GM19397 (cell line): ENCODE data around the gene PCDHB7.
"Not testable (repeated sequence)": the region's sequence is repeated elsewhere in the genome, so short reads cannot be mapped to it uniquely, and the experiment has no call there.

Experiments
- ATAC-seq: cut with Tn5 transposase; IDR thresholded peaks from one replicate; pipeline ENCODE4 v1.9.1; 2021; ENCODE audit warnings: mild to moderate bottlenecking, moderate library complexity; ENCODE audit not compliant: unreplicated experiment

PCDHB7 gene

DNA sequence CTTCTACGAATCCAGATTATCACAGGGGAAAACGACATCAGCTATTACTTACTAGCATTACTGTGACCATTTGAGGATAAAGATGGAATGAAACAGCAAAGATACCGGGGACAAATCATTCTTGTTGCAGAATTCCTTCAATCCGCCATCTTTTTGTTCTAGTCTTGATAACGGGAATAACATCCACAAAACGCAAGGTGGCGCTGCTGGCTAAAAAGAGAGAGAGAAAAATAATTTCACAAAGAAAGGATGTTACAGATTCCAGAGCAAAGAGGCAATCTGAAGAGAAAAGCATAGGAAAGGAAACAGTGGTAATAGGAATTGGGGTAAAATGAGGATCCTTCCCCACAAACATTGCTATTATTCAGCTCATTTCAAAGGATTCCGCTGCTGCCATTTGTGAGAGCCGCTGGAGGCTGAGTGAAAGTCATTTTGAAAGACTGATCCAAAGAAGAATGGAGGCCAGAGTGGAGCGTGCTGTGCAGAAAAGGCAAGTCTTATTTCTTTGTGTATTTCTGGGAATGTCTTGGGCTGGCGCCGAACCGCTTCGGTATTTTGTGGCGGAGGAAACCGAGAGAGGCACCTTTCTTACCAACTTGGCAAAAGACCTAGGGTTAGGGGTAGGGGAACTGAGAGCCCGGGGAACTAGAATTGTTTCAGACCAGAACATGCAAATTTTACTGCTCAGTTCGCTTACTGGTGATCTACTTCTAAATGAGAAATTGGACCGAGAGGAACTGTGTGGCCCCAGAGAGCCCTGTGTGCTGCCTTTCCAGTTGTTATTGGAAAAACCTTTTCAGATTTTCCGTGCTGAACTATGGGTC lies at the start of gene PCDHB7:
PCDHB7 (plus strand) TSS at position 264 of the 824 bp plus-strand sequence; CDS start at position 456, 192 bp downstream.
- ATAC-seq = no peak

DNA sequence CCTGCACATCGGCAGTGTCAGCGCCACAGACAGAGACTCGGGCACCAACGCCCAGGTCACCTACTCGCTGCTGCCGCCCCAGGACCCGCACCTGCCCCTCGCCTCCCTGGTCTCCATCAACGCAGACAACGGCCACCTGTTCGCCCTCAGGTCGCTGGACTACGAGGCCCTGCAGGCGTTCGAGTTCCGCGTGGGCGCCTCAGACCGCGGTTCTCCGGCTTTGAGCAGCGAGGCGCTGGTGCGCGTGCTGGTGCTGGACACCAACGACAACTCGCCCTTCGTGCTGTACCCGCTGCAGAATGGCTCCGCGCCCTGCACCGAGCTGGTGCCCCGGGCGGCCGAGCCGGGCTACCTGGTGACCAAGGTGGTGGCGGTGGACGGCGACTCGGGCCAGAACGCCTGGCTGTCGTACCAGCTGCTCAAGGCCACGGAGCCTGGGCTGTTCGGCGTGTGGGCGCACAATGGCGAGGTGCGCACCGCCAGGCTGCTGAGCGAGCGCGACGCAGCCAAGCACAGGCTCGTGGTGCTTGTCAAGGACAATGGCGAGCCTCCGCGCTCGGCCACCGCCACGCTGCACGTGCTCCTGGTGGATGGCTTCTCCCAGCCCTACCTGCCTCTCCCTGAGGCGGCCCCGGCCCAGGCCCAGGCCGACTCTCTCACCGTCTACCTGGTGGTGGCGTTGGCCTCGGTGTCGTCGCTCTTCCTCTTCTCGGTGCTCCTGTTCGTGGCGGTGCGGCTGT lies 48.9 kb upstream of the PCDHB7 start:
- not testable (repeated sequence) for ATAC-seq

DNA sequence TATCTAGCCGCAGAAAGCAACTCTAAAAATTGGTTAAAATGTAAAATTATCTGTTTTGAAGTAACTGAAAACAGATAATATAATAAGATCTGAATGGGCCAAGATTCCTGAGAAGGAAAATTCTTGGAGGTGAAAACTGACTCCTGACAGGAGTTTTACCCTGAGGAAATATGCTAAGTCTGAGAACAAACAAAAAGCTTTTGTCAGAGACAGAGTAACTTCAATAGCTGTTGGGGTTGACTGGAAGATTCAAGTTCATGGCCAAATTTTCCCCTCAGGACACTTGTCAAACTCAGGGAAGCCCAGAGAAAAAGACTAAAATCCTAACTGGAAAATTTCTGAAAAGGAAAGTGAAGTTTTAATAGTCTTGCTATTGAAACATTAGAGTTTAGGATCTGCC lies 45.1 kb upstream of the PCDHB7 start:
- ATAC-seq = no peak

DNA sequence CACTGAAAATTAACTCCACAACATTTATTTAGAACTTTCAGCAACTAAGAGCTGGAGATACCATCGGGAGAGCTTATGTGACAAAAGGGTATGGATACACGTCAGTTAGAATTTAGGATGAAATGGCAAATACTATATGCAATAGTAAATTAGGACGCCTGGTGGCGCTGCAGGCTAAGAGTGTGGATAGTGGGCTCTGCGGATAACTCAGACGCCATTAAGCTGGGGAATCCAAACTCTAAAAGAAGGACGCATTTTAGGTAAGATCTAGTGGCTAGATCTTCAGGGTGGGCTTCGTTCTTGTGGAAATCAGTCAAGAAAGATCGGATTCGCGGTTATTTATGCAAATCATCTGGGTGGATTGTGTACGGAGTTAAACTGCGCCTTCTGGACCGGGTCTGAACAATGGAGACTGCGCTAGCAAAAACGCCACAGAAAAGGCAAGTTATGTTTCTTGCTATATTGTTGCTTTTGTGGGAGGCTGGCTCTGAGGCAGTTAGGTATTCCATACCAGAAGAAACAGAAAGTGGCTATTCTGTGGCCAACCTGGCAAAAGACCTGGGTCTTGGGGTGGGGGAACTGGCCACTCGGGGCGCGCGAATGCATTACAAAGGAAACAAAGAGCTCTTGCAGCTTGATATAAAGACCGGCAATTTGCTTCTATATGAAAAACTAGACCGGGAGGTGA lies 37.3 kb upstream of the PCDHB7 start, which contains the start of gene PCDHB5:
PCDHB5 (plus strand) TSS at position 177 of the 688 bp plus-strand sequence; CDS start at position 406, 229 bp downstream.
- ATAC-seq = no peak

DNA sequence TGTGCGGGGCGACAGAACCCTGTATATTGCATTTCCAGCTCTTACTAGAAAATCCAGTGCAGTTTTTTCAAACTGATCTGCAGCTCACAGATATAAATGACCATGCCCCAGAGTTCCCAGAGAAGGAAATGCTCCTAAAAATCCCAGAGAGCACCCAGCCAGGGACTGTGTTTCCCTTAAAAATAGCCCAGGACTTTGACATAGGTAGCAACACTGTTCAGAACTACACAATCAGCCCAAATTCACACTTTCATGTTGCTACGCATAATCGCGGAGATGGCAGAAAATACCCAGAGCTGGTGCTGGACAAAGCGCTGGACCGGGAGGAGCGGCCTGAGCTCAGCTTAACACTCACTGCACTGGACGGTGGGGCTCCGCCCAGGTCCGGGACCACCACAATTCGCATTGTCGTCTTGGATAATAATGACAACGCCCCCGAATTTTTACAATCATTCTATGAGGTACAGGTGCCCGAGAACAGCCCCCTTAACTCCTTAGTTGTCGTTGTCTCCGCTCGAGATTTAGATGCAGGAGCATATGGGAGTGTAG lies 36.7 kb upstream of the PCDHB7 start:
- ATAC-seq = no peak

DNA sequence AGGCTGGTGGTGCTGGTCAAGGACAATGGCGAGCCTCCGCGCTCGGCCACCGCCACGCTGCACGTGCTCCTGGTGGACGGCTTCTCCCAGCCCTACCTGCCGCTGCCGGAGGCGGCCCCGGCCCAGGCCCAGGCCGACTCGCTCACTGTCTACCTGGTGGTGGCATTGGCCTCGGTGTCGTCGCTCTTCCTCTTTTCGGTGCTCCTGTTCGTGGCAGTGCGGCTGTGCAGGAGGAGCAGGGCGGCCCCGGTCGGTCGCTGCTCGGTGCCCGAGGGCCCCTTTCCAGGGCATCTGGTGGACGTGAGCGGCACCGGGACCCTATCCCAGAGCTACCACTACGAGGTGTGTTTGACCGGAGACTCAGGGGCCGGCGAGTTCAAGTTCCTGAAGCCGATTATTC lies 35.1 kb upstream of the PCDHB7 start:
- ATAC-seq = not testable (repeated sequence)

GRCh38 chr5:141149812-141150211 lies 22.6 kb upstream of the PCDHB7 start, which contains the start of gene PCDHB6:
PCDHB6 (plus strand) TSS chr5:141150057; CDS start chr5:141150258, 201 bp downstream.
- no peak for ATAC-seq

- ATAC-seq = no peak
Observed at GRCh38 chr5:141150224-141150992, 22.0 kb upstream of the PCDHB7 start.

- no peak for ATAC-seq
Observed at GRCh38 chr5:141150993-141151325, 21.5 kb upstream of the PCDHB7 start.

- not testable (repeated sequence) for ATAC-seq
Observed at GRCh38 chr5:141151632-141152031, 20.8 kb upstream of the PCDHB7 start.

GRCh38 chr5:141152096-141152495 lies 20.3 kb upstream of the PCDHB7 start:
- not testable (repeated sequence) for ATAC-seq

DNA sequence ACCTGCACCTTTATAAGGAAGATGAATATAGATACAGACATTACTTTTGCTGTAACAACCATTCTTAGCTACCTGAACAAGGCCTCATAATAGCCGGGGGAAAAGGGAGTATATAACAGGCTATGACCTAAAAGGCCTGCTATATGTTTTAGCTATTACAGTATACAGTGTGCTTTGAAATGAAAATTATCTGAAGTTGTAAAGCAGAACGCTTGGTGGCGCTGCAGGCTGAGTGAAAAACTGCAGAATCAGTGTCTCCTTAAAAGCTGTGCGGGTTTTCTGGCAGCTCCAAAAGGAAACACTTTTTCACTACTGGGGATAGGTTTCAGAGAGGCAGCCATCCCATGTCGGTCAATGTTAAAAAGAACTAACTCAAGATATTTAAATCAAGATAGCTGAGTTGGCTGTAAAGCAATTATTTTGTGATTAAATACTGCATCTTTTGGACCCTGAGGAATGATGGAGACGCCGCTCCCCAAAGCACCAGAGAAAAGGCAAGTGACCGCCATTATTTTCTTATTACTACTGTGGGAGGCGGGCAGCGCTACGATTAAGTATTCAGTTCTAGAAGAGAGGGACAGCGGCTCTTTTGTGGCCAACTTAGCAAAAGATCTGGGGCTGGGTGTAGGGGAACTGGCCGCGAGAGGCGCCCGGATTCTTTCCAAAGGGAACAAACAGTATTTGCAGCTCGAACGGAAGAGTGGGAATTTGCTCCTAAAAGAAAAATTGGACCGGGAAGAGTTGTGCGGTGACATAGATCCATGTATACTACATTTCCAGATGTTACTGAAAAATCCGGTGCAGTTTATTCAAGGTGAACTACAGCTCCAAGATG lies 16.7 kb upstream of the PCDHB7 start:
- no peak for ATAC-seq

DNA sequence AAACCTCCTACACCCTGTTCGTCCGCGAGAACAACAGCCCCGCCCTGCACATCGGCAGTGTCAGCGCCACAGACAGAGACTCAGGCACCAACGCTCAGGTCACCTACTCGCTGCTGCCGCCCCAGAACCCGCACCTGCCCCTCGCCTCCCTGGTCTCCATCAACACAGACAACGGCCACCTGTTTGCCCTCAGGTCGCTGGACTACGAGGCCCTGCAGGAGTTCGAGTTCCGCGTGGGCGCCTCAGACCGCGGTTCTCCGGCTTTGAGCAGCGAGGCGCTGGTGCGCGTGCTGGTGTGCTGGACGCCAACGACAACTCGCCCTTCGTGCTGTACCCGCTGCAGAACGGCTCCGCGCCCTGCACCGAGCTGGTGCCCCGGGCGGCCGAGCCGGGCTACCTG lies 15.1 kb upstream of the PCDHB7 start:
- not testable (repeated sequence) for ATAC-seq

GRCh38 chr5:141157901-141158300 lies 14.5 kb upstream of the PCDHB7 start:
- ATAC-seq = not testable (repeated sequence)

GRCh38 chr5:141174291-141175104 lies 2.1 kb downstream of the PCDHB7 start:
- ATAC-seq = not testable (repeated sequence)

- ATAC-seq = no peak
Observed at GRCh38 chr5:141175933-141176332, 3.5 kb downstream of the PCDHB7 start.

- ATAC-seq = not testable (repeated sequence)
Observed at GRCh38 chr5:141177577-141178191, 5.2 kb downstream of the PCDHB7 start, which contains the start of gene PCDHB8. PCDHB8 (plus strand) TSS chr5:141177790; CDS start chr5:141178035, 245 bp downstream.

DNA sequence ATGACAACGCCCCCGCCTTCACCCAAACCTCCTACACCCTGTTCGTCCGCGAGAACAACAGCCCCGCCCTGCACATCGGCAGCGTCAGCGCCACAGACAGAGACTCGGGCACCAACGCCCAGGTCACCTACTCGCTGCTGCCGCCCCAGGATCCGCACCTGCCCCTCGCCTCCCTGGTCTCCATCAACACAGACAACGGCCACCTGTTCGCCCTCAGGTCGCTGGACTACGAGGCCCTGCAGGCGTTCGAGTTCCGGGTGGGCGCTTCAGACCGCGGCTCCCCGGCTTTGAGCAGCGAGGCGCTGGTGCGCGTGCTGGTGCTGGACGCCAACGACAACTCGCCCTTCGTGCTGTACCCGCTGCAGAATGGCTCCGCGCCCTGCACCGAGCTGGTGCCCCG lies 6.9 kb downstream of the PCDHB7 start:
- ATAC-seq = not testable (repeated sequence)
